Activated naive CD8-positive, alpha-beta T cell (primary cell): Measurements from ENCODE around the gene PPM1E.
"Not testable (repeated sequence)": the region's sequence is repeated elsewhere in the genome, so short reads cannot be mapped to it uniquely, and the experiment has no call there.

Experiments used
- H3K27ac Mint-ChIP-seq: one replicate; pipeline ENCODE4 v1.8.0; 2021; ENCODE audit warnings: mixed read lengths
- H3K27me3 Mint-ChIP-seq: one replicate; pipeline ENCODE4 v1.8.0; 2021; ENCODE audit warnings: mixed read lengths
- H3K36me3 Mint-ChIP-seq: one replicate; pipeline ENCODE4 v1.8.0; 2021; ENCODE audit warnings: mixed read lengths
- H3K4me1 Mint-ChIP-seq: one replicate; pipeline ENCODE4 v1.8.0; 2021; ENCODE audit warnings: low read depth, mixed read lengths
- H3K4me3 Mint-ChIP-seq: one replicate; pipeline ENCODE4 v1.8.0; 2021; ENCODE audit warnings: mild to moderate bottlenecking, mixed read lengths
- H3K9me3 Mint-ChIP-seq: one replicate; pipeline ENCODE4 v1.8.0; 2021; ENCODE audit warnings: low read depth, mixed read lengths

The PPM1E gene

GRCh38 chr17:58794508-58794907 lies 38.9 kb downstream of the PPM1E start:
- H3K36me3 Mint-ChIP-seq, H3K27me3 Mint-ChIP-seq: not testable (repeated sequence)

GRCh38 chr17:58802188-58802587 lies 46.5 kb downstream of the PPM1E start:
- H3K36me3 Mint-ChIP-seq: peaks cover 2% of the 10 kb centered on the region
- no peak overlapping the region for H3K4me3 Mint-ChIP-seq
- H3K27me3 Mint-ChIP-seq: peaks cover 13% of the 10 kb centered on the region
- no peaks in the 10 kb centered on the region for H3K4me1 Mint-ChIP-seq
- no peak overlapping the region for H3K27ac Mint-ChIP-seq
- no peaks in the 10 kb centered on the region for H3K9me3 Mint-ChIP-seq

More at GRCh38 chr17:58794508-58794907, 38.9 kb downstream of the PPM1E start:
- not testable (repeated sequence) for H3K9me3 Mint-ChIP-seq, H3K27ac Mint-ChIP-seq, H3K4me1 Mint-ChIP-seq, H3K4me3 Mint-ChIP-seq

DNA sequence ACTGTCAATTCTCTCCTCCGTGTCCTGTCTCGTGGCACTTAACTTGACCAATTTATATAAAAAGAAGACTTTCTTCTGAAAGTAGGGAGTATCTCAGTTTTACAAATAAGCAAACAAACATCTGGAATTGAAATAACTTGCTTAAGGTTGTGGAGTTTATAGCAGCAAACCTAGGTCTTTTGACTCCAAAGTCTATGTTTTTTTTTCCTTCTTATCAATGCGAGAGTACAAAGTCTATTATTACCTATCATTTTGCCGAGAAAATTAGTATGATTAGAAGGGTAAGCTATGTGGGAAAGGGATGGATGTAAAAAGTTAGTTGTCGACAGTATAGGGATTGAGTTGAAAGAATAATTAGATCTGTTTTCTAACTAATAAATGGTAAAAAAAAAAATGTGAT lies 50.4 kb downstream of the PPM1E start:
- Mint-ChIP-seq H3K27me3 (peaks cover 20% of the 10 kb centered on the region), H3K36me3 (peaks cover 2% of the 10 kb centered on the region), H3K4me1 (no peaks in the 10 kb centered on the region), H3K27ac (no peak overlapping the region), H3K4me3 (no peak overlapping the region), H3K9me3 (no peaks in the 10 kb centered on the region)

DNA sequence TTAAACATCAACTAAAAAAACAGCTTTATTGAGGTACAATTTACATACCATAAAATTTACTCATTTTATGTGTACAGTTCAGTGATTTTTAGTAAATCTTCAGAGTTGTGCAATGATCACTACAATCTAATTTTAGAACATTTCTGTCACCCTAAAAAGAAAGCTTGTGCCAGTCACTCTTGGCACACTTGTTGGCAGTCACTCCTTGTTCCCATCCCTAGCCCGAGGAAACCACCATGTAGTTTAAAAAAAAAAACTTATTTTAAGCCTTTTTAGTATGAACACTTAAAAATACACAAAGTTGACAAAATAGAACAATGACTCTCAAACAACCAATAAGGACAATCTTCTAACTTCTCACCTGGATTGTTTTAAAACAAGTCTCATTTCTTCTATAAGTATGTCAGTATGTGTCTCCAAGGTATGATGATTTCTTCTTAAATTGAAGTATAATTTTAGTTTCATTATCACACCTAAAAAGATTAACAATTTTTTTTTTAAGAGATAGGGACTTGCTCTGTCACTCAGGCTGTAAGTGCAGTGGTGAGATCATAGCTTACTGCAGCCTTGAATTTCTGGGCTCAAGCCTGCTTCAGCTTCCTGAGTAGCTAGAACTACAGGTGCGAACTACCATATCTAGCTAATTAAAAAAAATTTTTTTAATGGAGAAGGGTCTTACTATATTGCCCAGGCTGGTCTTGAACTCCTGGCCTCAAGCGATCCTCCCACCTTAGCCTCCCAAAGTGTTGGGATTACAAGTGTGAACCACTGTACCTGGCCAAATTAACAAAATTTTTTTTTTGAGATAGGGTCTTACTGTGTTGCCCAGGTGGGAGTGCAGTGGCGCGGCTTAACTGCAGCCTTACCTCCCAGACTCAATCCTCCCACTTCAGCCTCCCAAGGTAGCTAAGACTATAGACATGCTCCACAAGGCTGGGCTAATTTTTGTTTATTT lies 53.2 kb downstream of the PPM1E start:
- Mint-ChIP-seq H3K27me3 (peaks cover 14% of the 10 kb centered on the region), H3K36me3 (no peaks in the 10 kb centered on the region), H3K4me3 (no peak overlapping the region), H3K9me3 (no peaks in the 10 kb centered on the region), H3K27ac (no peak overlapping the region), H3K4me1 (no peaks in the 10 kb centered on the region)

DNA sequence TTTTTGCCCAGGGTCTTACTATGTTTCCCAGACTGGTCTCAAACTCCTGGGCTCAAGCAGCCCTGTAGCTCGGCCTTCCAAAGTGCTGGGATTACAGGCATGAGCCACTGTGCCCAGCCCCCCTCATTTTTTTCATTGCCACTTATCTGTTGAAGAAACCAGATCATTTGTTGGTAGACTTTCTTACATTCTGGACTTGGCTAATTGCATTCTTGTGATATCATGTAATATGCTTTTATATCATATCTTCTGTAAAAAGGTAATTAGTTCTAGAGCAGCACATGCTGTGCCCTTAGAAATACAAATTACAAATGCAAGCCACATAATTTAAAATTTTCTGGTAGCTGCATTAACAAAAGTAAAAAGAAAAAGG lies 53.9 kb downstream of the PPM1E start:
- Mint-ChIP-seq H3K4me3 (no peak overlapping the region), H3K27me3 (peaks cover 13% of the 10 kb centered on the region), H3K4me1 (no peaks in the 10 kb centered on the region), H3K9me3 (no peaks in the 10 kb centered on the region), H3K36me3 (no peaks in the 10 kb centered on the region), H3K27ac (no peak overlapping the region)

GRCh38 chr17:58811290-58811689 lies 55.6 kb downstream of the PPM1E start:
- Mint-ChIP-seq H3K4me1 (no peaks in the 10 kb centered on the region), H3K27me3 (peaks cover 11% of the 10 kb centered on the region), H3K9me3 (no peaks in the 10 kb centered on the region), H3K4me3 (no peak overlapping the region), H3K27ac (no peak overlapping the region), H3K36me3 (no peaks in the 10 kb centered on the region)

- Mint-ChIP-seq H3K27ac (no peak overlapping the region), H3K36me3 (no peaks in the 10 kb centered on the region), H3K9me3 (no peaks in the 10 kb centered on the region), H3K27me3 (peaks cover 4% of the 10 kb centered on the region), H3K4me3 (no peak overlapping the region), H3K4me1 (no peaks in the 10 kb centered on the region)
Observed at GRCh38 chr17:58813712-58814111, 58.1 kb downstream of the PPM1E start.

DNA sequence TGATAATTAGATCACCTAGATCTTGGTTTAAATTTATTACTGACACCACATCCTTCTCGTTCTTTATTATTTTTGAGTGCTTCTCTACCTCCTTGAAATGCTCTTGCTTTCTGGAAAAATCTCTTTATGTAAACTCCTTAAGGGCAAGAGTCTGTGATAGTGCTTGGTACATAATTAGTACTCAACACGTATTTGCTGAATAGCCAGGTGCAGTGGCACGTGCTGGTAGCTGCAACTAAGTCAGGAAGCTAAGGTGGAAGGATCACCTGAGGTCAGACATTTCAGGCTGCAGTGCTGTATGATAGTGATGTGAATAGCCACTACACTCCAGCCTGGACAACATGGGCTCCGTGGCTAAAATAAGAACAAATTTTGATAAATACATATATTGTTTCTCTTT lies 63.0 kb downstream of the PPM1E start:
- Mint-ChIP-seq H3K27me3 (peaks cover 9% of the 10 kb centered on the region), H3K36me3 (no peaks in the 10 kb centered on the region), H3K4me1 (no peaks in the 10 kb centered on the region), H3K4me3 (no peak overlapping the region), H3K27ac (no peak overlapping the region), H3K9me3 (no peaks in the 10 kb centered on the region)

DNA sequence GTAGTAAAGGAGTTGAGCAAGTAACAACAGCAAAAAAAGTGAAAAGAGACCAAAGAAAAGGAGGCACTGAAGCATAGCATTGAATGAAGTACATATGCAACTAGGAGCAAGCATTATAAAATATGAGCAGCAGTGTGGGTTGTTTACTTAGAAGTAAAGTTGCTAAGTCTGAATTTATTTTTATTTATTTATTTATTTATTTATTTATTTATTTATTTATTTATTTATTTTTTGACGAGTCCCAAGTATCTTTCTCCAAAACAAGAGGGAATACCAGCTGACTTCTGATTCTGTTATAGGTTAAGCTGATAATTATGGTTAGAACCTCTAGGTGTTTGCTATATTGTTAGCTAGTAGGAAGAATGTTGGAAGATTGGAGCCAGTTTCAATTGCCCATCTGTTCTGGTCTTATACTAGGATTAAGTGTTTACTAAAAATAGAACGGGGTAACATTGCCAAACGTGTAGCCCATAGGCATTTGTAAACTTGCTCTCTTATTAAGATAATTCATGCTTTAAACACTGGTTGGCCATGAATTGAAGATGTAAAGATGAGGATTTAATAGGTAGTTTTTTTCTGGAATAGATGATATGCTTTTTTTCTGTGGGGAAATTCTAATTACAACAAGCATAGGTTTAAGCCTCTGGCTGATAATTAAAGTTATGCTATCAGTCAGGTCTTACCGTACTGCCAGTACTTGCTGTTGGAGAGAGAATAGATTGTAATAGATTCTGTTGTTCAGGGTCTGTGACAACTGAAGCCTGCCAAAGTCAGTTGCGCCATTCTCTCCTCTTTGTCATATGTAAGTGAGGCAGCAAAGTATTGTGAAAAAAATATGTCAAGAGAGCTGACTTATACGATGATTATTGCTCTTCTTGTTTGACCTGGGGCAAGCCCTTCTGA lies 66.7 kb downstream of the PPM1E start:
- Mint-ChIP-seq H3K36me3 (no peaks in the 10 kb centered on the region), H3K27me3 (peaks cover 12% of the 10 kb centered on the region), H3K4me3 (no peak overlapping the region), H3K9me3 (no peaks in the 10 kb centered on the region), H3K27ac (no peak overlapping the region), H3K4me1 (no peaks in the 10 kb centered on the region)

DNA sequence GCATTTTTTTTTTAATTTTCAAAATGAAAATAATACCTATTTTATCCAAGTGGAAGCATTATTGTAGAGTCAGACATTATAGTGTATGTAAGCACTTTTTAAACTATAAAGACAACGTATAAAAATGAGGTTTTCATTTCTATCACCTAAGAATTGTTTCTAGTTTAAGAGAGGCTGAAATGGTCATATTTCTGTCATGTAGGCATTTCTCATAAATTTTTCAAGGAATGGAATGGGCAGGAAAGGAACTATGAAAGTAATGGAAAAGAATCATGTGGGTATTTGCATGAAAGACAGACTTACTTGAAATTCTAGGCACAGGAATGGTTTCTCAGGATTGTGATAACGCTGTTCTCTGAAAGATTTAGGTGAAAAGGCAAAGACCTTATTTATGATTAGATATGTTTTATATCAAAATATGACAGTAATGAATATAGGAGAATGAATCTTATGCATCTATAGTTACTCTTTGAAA lies 67.4 kb downstream of the PPM1E start:
- no peaks in the 10 kb centered on the region for H3K4me1 Mint-ChIP-seq
- peaks cover 12% of the 10 kb centered on the region for H3K27me3 Mint-ChIP-seq
- no peaks in the 10 kb centered on the region for H3K36me3 Mint-ChIP-seq
- no peaks in the 10 kb centered on the region for H3K9me3 Mint-ChIP-seq
- H3K27ac Mint-ChIP-seq: no peak overlapping the region
- no peak overlapping the region for H3K4me3 Mint-ChIP-seq

- Mint-ChIP-seq H3K36me3 (no peaks in the 10 kb centered on the region), H3K27ac (no peak overlapping the region), H3K4me1 (no peaks in the 10 kb centered on the region), H3K4me3 (no peak overlapping the region), H3K27me3 (peaks cover 11% of the 10 kb centered on the region), H3K9me3 (peaks cover 5% of the 10 kb centered on the region)
Observed at GRCh38 chr17:58829172-58829637, 73.6 kb downstream of the PPM1E start.

DNA sequence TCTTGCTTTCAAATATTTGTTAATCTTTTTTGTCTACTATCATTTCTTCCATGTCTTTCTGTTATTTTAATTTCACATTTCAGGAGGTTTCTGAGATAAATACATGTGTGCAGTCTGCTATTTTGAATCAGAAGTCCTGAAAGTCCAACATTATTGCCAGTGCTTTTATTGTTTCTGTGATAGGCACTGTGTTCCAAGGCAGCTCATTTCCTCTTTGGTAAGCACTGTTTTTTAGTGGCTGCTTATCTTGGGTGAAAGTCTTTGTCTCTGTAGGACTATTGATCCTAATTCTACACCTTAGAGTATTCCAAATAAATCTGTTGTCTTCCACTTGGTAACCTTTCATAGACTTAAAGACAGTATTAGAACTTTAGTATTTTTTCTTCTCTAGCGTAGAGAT lies 76.1 kb downstream of the PPM1E start:
- peaks cover 5% of the 10 kb centered on the region for H3K9me3 Mint-ChIP-seq
- H3K4me1 Mint-ChIP-seq: no peaks in the 10 kb centered on the region
- H3K27ac Mint-ChIP-seq: no peak overlapping the region
- H3K4me3 Mint-ChIP-seq: no peak overlapping the region
- H3K36me3 Mint-ChIP-seq: no peaks in the 10 kb centered on the region
- peaks cover 10% of the 10 kb centered on the region for H3K27me3 Mint-ChIP-seq

- Mint-ChIP-seq H3K27ac (no peak overlapping the region), H3K4me1 (no peaks in the 10 kb centered on the region), H3K9me3 (peaks cover 5% of the 10 kb centered on the region), H3K4me3 (no peak overlapping the region), H3K27me3 (peaks cover 10% of the 10 kb centered on the region), H3K36me3 (no peaks in the 10 kb centered on the region)
Observed at GRCh38 chr17:58832514-58832913, 76.9 kb downstream of the PPM1E start.

DNA sequence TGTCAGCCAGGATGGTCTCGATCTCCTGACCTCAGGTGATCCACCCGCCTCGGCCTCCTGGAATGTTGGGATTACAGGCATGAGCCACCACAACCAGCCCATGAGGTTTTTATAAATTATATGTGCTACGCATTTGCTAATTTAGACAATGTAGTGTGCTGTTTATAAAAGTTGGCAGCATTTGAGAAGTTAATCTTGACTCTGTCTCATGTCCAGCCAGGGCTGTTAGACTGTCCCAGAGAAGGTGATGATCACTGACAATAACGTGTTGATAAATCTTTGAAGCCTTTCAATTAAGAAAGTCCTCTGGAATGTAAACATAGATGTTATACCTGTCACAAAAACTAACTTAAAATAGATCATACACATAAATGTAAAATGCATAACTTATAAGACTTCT lies 82.0 kb downstream of the PPM1E start:
- Mint-ChIP-seq H3K4me3 (no peak overlapping the region), H3K4me1 (no peaks in the 10 kb centered on the region), H3K27me3 (peaks cover 16% of the 10 kb centered on the region), H3K27ac (no peak overlapping the region), H3K36me3 (peaks cover 2% of the 10 kb centered on the region), H3K9me3 (no peaks in the 10 kb centered on the region)
